ENCODE data around the gene HAUS8. TPM values are rescaled to one million over a fixed set of nuclear protein-coding genes. Genes with fewer than 3 reads are reported as not detected.
A peak's percentile ranks its signal among the peaks of the same experiment; 100 is the strongest.

HAUS8 gene
- total RNA-seq, 1 donor from 2014 or later = 9.1 TPM

GRCh38 chr19:17041976-17042375, 33.3 kb downstream of the HAUS8 start:
- DNase-seq = no peak

DNA sequence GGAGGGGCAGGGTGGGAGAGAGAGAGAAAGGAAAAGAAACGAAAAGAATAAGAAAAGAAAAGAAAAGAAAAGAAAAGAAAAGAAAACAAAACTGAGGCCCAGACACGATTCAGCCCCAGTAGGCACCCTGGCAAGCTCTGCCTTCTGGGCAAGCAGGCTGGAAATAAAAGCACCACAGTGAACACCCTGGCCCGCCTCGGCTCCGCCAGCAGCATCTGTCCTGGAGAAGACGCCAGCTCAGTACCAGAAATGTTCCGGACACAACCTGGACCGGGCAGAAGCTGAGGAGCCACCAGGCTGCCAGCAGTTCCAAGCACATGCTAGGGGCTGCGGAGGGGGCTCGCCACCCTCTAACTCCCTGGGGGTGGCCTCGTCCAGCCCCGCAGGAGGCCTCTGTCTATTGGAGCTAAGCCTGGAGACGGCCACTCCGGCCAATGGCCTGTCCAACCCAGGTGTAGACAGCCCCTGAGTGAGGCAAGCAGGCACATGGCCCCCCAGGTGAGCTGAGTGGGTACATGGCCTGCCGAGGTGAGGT, 37.2 kb downstream of the HAUS8 start:
- Histone ChIP-seq H3K36me3 (no peaks in the 10 kb centered on the region), H3K9me3 (no peaks in the 10 kb centered on the region), H3K27ac (no peak overlapping the region), H3K27me3 (ENCODE audit: low read depth) (no peaks in the 10 kb centered on the region), H3K4me1 (peaks cover 10% of the 10 kb centered on the region), H3K4me3 (no peak overlapping the region)
- TF ChIP-seq, protein P1, sequence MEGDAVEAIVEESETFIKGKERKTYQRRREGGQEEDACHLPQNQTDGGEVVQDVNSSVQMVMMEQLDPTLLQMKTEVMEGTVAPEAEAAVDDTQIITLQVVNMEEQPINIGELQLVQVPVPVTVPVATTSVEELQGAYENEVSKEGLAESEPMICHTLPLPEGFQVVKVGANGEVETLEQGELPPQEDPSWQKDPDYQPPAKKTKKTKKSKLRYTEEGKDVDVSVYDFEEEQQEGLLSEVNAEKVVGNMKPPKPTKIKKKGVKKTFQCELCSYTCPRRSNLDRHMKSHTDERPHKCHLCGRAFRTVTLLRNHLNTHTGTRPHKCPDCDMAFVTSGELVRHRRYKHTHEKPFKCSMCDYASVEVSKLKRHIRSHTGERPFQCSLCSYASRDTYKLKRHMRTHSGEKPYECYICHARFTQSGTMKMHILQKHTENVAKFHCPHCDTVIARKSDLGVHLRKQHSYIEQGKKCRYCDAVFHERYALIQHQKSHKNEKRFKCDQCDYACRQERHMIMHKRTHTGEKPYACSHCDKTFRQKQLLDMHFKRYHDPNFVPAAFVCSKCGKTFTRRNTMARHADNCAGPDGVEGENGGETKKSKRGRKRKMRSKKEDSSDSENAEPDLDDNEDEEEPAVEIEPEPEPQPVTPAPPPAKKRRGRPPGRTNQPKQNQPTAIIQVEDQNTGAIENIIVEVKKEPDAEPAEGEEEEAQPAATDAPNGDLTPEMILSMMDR (IDR thresholded peaks at IDR 0.05) = no peak
- ATAC-seq = no peak
- intact Hi-C loops (cut with DNase I) = no loop called here
- no peak for DNase-seq

More at GRCh38 chr19:17041976-17042375, 33.3 kb downstream of the HAUS8 start:
- TF ChIP-seq, protein P1 (IDR thresholded peaks at IDR 0.05) = no peak
- Histone ChIP-seq H3K27ac (no peak overlapping the region), H3K27me3 (ENCODE audit: low read depth) (no peaks in the 10 kb centered on the region), H3K4me3 (no peak overlapping the region), H3K36me3 (no peaks in the 10 kb centered on the region), H3K9me3 (no peaks in the 10 kb centered on the region), H3K4me1 (peaks cover 10% of the 10 kb centered on the region)
- ATAC-seq = peak; percentile 51 to 71
- intact Hi-C loops (cut with DNase I) = no loop called here

DNA sequence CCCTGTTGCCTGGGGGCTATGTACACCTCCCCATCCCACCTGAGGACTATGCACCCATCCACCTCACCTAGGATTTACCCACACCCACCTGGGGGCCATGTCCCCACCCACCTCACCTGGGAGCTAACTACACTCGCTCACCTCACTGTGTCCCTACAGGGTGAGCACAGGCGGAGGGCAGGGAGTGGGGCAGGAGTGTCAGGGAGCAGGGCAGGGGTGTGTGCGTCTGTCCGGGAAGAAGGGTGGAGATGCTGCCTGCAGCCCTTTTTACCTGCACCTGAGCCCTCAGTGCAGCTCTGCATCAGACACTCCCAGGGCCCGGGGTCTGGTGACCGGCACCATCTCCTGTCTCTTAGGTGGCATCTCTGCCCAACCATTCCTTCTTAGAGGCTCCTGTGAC, 38.1 kb downstream of the HAUS8 start:
- H3K4me3 ChIP-seq = no peak overlapping the region
- TF ChIP-seq, protein P1 (IDR thresholded peaks at IDR 0.05) = no peak
- intact Hi-C loops (cut with DNase I) = no loop called here
- ATAC-seq (no peak), DNase-seq (no peak)
- H3K27ac ChIP-seq = no peak overlapping the region
- H3K36me3 ChIP-seq = no peaks in the 10 kb centered on the region
- no peaks in the 10 kb centered on the region for H3K9me3 ChIP-seq
- peaks cover 6% of the 10 kb centered on the region for H3K4me1 ChIP-seq
- no peaks in the 10 kb centered on the region for H3K27me3 ChIP-seq (ENCODE audit: low read depth)

DNA sequence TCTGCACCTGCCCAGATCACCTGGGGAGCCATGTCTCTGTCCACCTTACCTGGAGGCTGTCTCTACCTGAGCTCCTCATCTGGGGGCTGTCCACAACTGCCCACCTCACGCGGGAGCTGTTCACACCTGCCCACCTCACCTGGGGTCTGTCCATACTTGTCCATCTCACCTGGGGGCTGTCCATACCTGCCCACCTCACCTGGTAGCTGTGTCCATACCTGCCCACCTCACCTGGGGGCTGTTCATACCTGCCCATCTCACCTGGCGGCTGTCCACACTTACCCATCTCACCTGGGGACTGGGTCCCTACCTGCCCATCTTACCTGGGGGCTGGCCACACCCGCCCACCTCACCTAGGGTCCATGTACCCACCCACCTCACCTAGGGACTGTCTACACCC, 38.6 kb downstream of the HAUS8 start:
- Histone ChIP-seq H3K36me3 (no peaks in the 10 kb centered on the region), H3K27ac (no peak overlapping the region), H3K4me3 (no peak overlapping the region), H3K27me3 (ENCODE audit: low read depth) (no peaks in the 10 kb centered on the region), H3K4me1 (peaks cover under 1% of the 10 kb centered on the region), H3K9me3 (no peaks in the 10 kb centered on the region)
- ATAC-seq (peak in 1 of 2 donors; percentile 19), DNase-seq (no peak)
- TF ChIP-seq, protein P1 (IDR thresholded peaks at IDR 0.05) = no peak
- intact Hi-C loops (cut with DNase I) = no loop called here

DNA sequence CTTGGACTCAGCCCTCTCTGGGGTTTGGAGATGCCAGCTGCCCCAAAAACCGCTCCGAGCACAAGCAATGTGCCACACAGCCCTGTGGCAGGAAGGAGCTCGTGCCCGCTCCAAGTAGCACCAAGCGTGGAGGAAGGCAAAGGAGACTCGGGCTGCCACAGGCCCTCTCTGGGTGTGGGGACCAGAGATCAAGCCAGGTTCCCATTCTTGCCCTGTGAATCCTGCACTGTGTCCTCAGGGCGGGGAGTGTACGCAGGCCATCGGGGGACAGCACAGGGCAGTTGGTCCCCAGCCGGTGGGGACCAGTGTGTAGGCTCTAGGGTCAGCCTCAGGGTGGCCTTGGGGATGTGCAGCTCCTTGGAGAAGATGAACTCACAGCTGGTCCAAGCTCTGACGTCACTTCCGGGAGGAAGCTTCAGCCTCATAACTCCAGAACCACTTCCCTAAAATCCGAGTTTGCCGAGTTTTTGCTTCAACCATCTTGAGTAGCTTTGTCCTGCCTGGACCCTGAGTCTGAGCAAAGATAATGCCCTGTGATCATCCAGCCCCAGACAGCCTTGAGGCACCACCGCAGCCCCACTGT, 39.3 kb downstream of the HAUS8 start:
- no peak overlapping the region for H3K4me3 ChIP-seq
- ATAC-seq = peak; percentile 12 to 59
- H3K4me1 ChIP-seq = no peaks in the 10 kb centered on the region
- TF ChIP-seq, protein P1 (IDR thresholded peaks at IDR 0.05) = no peak
- H3K27ac ChIP-seq = no peak overlapping the region
- intact Hi-C loops (cut with DNase I) = no loop called here
- no peaks in the 10 kb centered on the region for H3K27me3 ChIP-seq (ENCODE audit: low read depth)
- no peaks in the 10 kb centered on the region for H3K9me3 ChIP-seq
- no peaks in the 10 kb centered on the region for H3K36me3 ChIP-seq
- DNase-seq = peak; percentile 68

Measured in lower lobe of right lung (tissue), 2 donors.